Neural progenitor cell (in vitro differentiated cells): Measurements from ENCODE around the gene KERA. TPM values are rescaled to one million over a fixed set of nuclear protein-coding genes. Genes with fewer than 3 reads are reported as not detected.

Experiments
- DNase-seq: peaks from one replicate; pipeline ENCODE4 v3.0.0-alpha.2; 2016; ENCODE audit warnings: low spot score
- H2AFZ ChIP-seq: fragments of 200-600 bp; sonication (generic); replicated peaks from 2 replicates; pipeline ENCODE4 v1.6.1; 2016; ENCODE audit warnings: antibody characterized with exemption
- H3F3A ChIP-seq: fragments of 200-600 bp; sonication (generic); 2 replicates; pipeline ENCODE4 v1.6.1; 2016; ENCODE audit warnings: antibody characterized with exemption, low read depth
- H3K27ac ChIP-seq: fragments of 200-600 bp; sonication (generic); 2 replicates; pipeline ENCODE4 v1.5.1; 2016; ENCODE audit warnings: mild to moderate bottlenecking
- H3K27me3 ChIP-seq: fragments of 200-600 bp; sonication (generic); 2 replicates; pipeline ENCODE4 v1.6.1; 2016; ENCODE audit warnings: mild to moderate bottlenecking, moderate library complexity
- H3K36me3 ChIP-seq: fragments of 200-600 bp; sonication (generic); 2 replicates; pipeline ENCODE4 v1.5.1; 2016
- H3K4me1 ChIP-seq: fragments of 200-600 bp; sonication (generic); 2 replicates; pipeline ENCODE4 v1.6.1; 2016; ENCODE audit warnings: mixed run types
- H3K4me2 ChIP-seq: fragments of 200-600 bp; sonication (generic); 2 replicates; pipeline ENCODE4 v1.6.1; 2016
- H3K4me3 ChIP-seq: fragments of 200-600 bp; sonication (generic); 2 replicates; pipeline ENCODE4 v1.5.1; 2016
- H3K79me2 ChIP-seq: fragments of 200-600 bp; sonication (generic); 2 replicates; pipeline ENCODE4 v1.6.1; 2016; ENCODE audit warnings: low read depth
- H3K9ac ChIP-seq: fragments of 200-600 bp; sonication (generic); 2 replicates; pipeline ENCODE4 v1.6.1; 2016
- H3K9me3 ChIP-seq: fragments of 200-600 bp; sonication (generic); 2 replicates; pipeline ENCODE4 v1.5.1; 2016; ENCODE audit warnings: low read depth
- H4K20me1 ChIP-seq: fragments of 200-600 bp; sonication (generic); 2 replicates; pipeline ENCODE4 v1.6.1; 2016; ENCODE audit warnings: low read depth
- H3K27ac Mint-ChIP-seq: 3 replicates; pipeline ENCODE4 v1.8.0; 2021; ENCODE audit warnings: mixed read lengths
- H3K27me3 Mint-ChIP-seq: 2 replicates; pipeline ENCODE4 v1.8.0; 2022; ENCODE audit warnings: low read depth, mild to moderate bottlenecking, inconsistent platforms, moderate library complexity, mixed read lengths; ENCODE audit not compliant: insufficient read depth
- H3K36me3 Mint-ChIP-seq: 3 replicates; pipeline ENCODE4 v1.8.0; 2021; ENCODE audit warnings: mixed read lengths
- H3K4me1 Mint-ChIP-seq: 3 replicates; pipeline ENCODE4 v1.8.0; 2021; ENCODE audit warnings: mixed read lengths
- H3K4me3 Mint-ChIP-seq: 3 replicates; pipeline ENCODE4 v1.8.0; 2021; ENCODE audit warnings: mild to moderate bottlenecking, moderate library complexity, mixed read lengths
- H3K9me3 Mint-ChIP-seq: 3 replicates; pipeline ENCODE4 v1.8.0; 2020; ENCODE audit warnings: mixed read lengths
- EZH2 ChIP-seq: fragments of 200-600 bp; sonication (generic); IDR thresholded peaks from 2 replicates; pipeline ENCODE4 v1.6.1; 2017; ENCODE audit warnings: antibody characterized with exemption, mild to moderate bottlenecking, moderate library complexity
- EZH2phosphoT487 ChIP-seq: fragments of 200-600 bp; sonication (generic); IDR thresholded peaks from 2 replicates; pipeline ENCODE4 v1.6.1; 2017; ENCODE audit warnings: antibody characterized with exemption
- total RNA-seq: library from RNA; depleted of rRNA; stranded (reverse); fragments of >200 nt; gene quantifications from 2 replicates; pipeline ENCODE4 v1.2.3, GENCODE V29; 2015; ENCODE audit warnings: low replicate concordance
- TF ChIP-seq, protein P1 (sequence below): fragments of 200-600 bp; sonication (generic); IDR thresholded peaks from 2 replicates; pipeline ENCODE4 v1.5.1; 2017; ENCODE audit warnings: antibody characterized with exemption, mild to moderate bottlenecking

Gene KERA
- total RNA-seq, 1 donor from 2014 or later = not detected

DNA sequence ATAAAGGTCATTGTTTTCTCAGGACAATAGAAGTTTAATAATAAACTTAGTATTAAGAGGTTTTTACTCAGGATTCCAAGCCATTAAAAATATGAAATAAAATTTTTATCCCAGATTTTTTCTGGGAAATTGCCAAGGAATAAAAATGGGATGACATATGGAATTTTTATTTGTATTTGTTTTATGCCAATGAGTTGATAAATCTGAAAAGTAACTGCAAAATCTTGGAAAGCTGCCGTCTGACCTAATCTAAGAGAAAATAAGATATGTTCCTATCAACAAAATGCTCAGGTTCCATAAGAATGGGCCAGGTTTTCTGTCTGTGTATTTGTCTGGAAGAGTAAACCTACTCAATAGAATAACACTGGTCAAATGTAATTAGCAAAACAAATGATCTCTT is 22.2 kb upstream of the KERA start:
- no peaks in the 10 kb centered on the region for H3K4me1 ChIP-seq
- no peaks in the 10 kb centered on the region for H3K27me3 ChIP-seq
- H2AFZ ChIP-seq = no peak overlapping the region
- TF ChIP-seq, protein P1, sequence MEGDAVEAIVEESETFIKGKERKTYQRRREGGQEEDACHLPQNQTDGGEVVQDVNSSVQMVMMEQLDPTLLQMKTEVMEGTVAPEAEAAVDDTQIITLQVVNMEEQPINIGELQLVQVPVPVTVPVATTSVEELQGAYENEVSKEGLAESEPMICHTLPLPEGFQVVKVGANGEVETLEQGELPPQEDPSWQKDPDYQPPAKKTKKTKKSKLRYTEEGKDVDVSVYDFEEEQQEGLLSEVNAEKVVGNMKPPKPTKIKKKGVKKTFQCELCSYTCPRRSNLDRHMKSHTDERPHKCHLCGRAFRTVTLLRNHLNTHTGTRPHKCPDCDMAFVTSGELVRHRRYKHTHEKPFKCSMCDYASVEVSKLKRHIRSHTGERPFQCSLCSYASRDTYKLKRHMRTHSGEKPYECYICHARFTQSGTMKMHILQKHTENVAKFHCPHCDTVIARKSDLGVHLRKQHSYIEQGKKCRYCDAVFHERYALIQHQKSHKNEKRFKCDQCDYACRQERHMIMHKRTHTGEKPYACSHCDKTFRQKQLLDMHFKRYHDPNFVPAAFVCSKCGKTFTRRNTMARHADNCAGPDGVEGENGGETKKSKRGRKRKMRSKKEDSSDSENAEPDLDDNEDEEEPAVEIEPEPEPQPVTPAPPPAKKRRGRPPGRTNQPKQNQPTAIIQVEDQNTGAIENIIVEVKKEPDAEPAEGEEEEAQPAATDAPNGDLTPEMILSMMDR = no peak
- TF ChIP-seq EZH2 (no peak), EZH2phosphoT487 (no peak)
- no peaks in the 10 kb centered on the region for H4K20me1 ChIP-seq
- Mint-ChIP-seq H3K27ac (no peak overlapping the region), H3K36me3 (no peaks in the 10 kb centered on the region), H3K9me3 (no peaks in the 10 kb centered on the region), H3K27me3 (peaks cover 2% of the 10 kb centered on the region), H3K4me1 (no peaks in the 10 kb centered on the region), H3K4me3 (no peak overlapping the region)
- H3F3A ChIP-seq = no peaks in the 10 kb centered on the region
- H3K36me3 ChIP-seq = no peaks in the 10 kb centered on the region
- no peaks in the 10 kb centered on the region for H3K79me2 ChIP-seq
- no peaks in the 10 kb centered on the region for H3K9me3 ChIP-seq
- no peak overlapping the region for H3K27ac ChIP-seq
- no peak overlapping the region for H3K9ac ChIP-seq
- H3K4me2 ChIP-seq = no peak overlapping the region
- H3K4me3 ChIP-seq = no peak overlapping the region
- DNase-seq = no peak

DNA sequence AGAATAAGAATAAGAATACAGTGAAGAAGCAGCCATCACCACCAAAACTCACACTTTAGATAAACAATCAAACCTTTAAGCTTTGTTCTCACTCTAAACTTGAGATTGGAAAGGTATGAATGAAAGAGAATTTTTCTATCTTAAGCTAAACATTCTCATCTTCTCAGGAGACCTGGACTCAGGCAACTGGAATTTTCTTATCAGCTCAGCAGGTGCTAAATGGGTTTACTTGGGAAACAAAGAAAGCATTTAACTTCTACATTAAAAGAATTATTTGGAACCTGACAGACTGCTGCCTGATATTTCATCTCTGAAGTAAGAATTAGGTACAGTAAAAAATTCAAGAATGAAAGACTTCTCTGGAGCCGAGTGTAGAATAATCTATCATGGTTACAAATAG is 20.7 kb upstream of the KERA start:
- H3K36me3 Mint-ChIP-seq = no peaks in the 10 kb centered on the region
- Histone ChIP-seq H3K9ac (no peak overlapping the region), H3K79me2 (no peaks in the 10 kb centered on the region), H3F3A (no peaks in the 10 kb centered on the region), H4K20me1 (no peaks in the 10 kb centered on the region), H3K4me3 (no peak overlapping the region), H2AFZ (no peak overlapping the region), H3K4me2 (no peak overlapping the region), H3K4me1 (no peaks in the 10 kb centered on the region), H3K27ac (no peak overlapping the region), H3K9me3 (no peaks in the 10 kb centered on the region), H3K36me3 (no peaks in the 10 kb centered on the region), H3K27me3 (no peaks in the 10 kb centered on the region)
- no peak overlapping the region for H3K27ac Mint-ChIP-seq
- no peaks in the 10 kb centered on the region for H3K9me3 Mint-ChIP-seq
- peaks cover 2% of the 10 kb centered on the region for H3K27me3 Mint-ChIP-seq
- no peak overlapping the region for H3K4me3 Mint-ChIP-seq
- TF ChIP-seq EZH2phosphoT487 (no peak), EZH2 (no peak)
- TF ChIP-seq, protein P1 = no peak
- no peaks in the 10 kb centered on the region for H3K4me1 Mint-ChIP-seq
- no peak for DNase-seq

DNA sequence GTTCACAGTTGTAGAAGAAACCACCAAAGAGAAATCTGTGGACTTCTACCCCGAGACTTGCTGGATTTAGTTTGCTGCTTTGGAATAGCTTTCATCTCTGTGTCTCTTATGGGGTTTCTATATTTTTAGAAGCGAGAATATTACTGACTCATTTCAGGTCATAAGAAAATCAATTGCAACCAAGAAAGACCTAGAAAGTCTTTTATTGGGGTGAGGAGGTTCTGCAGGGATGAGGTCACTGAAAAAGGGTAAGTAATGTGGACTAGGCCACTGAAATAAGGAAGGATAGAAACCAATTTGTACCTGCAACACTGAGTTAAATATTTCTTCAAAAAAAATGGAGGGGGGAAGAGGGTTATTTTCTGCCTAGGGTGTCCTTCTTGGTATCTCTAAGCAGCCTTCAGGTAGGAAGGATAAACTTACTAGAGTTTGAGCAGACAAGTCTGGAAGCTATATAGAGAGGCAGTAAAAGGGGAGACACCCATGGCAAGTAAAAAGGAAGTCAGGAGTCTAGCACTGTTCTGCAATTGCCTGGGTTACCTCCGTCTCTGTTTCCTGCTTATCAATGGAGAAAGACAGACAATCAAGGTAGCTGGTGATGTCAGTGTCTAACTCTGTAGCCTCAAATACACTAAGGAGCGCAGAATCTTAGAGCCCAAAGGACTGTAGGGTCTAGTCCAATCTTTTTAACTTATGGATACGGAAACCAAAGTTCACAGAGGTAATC is 19.6 kb upstream of the KERA start:
- Histone ChIP-seq H3F3A (no peaks in the 10 kb centered on the region), H3K79me2 (no peaks in the 10 kb centered on the region), H2AFZ (no peak overlapping the region), H3K9ac (no peak overlapping the region), H3K27ac (no peak overlapping the region), H3K4me3 (no peak overlapping the region), H3K9me3 (no peaks in the 10 kb centered on the region), H4K20me1 (no peaks in the 10 kb centered on the region), H3K27me3 (no peaks in the 10 kb centered on the region), H3K36me3 (no peaks in the 10 kb centered on the region), H3K4me1 (no peaks in the 10 kb centered on the region), H3K4me2 (no peak overlapping the region)
- H3K4me1 Mint-ChIP-seq = no peaks in the 10 kb centered on the region
- DNase-seq = no peak
- H3K27me3 Mint-ChIP-seq = peaks cover 2% of the 10 kb centered on the region
- no peak for TF ChIP-seq EZH2phosphoT487
- TF ChIP-seq EZH2 = no peak
- TF ChIP-seq, protein P1 = no peak
- H3K36me3 Mint-ChIP-seq = no peaks in the 10 kb centered on the region
- H3K4me3 Mint-ChIP-seq = no peak overlapping the region
- H3K9me3 Mint-ChIP-seq = no peaks in the 10 kb centered on the region
- no peak overlapping the region for H3K27ac Mint-ChIP-seq
